HG02870 (cell line): ENCODE measurements around the gene MOB3B.
"Not testable (repeated sequence)": the region's sequence is repeated elsewhere in the genome, so short reads cannot be mapped to it uniquely, and the experiment has no call there.

Experiments
- ATAC-seq: cut with Tn5 transposase; IDR thresholded peaks from one replicate; pipeline ENCODE4 v1.9.1; 2021; ENCODE audit warnings: mild to moderate bottlenecking, moderate library complexity; ENCODE audit not compliant: unreplicated experiment

MOB3B gene

GRCh38 chr9:27482709-27483108 is 46.9 kb downstream of the MOB3B start:
- ATAC-seq, result no peak

- ATAC-seq, result no peak
Measured at GRCh38 chr9:27478322-27478721, 51.3 kb downstream of the MOB3B start.

GRCh38 chr9:27476870-27477515 is 52.6 kb downstream of the MOB3B start:
- ATAC-seq, result no peak

GRCh38 chr9:27475057-27475595 is 54.5 kb downstream of the MOB3B start:
- ATAC-seq, result no peak

GRCh38 chr9:27474305-27474704 is 55.3 kb downstream of the MOB3B start:
- ATAC-seq, result no peak

GRCh38 chr9:27473111-27473529 is 56.5 kb downstream of the MOB3B start:
- ATAC-seq, result no peak

- ATAC-seq, result no peak
Measured at GRCh38 chr9:27472195-27472594, 57.4 kb downstream of the MOB3B start.

- ATAC-seq, result no peak
Measured at GRCh38 chr9:27471789-27472188, 57.8 kb downstream of the MOB3B start.

- ATAC-seq, result no peak
Measured at GRCh38 chr9:27471366-27471765, 58.2 kb downstream of the MOB3B start.

- ATAC-seq, result no peak
Measured at GRCh38 chr9:27470291-27470856, 59.2 kb downstream of the MOB3B start.

- no peak for ATAC-seq
Measured at GRCh38 chr9:27469550-27469949, 60.1 kb downstream of the MOB3B start.

GRCh38 chr9:27468462-27469110 is 61.0 kb downstream of the MOB3B start:
- peak; percentile 66 for ATAC-seq

- ATAC-seq, result peak; percentile 64
Measured at GRCh38 chr9:27468000-27468399, 61.6 kb downstream of the MOB3B start.

GRCh38 chr9:27467486-27467885 is 62.1 kb downstream of the MOB3B start:
- no peak for ATAC-seq

- not testable (repeated sequence) for ATAC-seq
Measured at GRCh38 chr9:27466516-27466915, 63.1 kb downstream of the MOB3B start.

- ATAC-seq, result not testable (repeated sequence)
Measured at GRCh38 chr9:27464950-27465349, 64.7 kb downstream of the MOB3B start.

GRCh38 chr9:27462846-27463245 is 66.8 kb downstream of the MOB3B start:
- no peak for ATAC-seq

GRCh38 chr9:27462434-27462833 is 67.2 kb downstream of the MOB3B start:
- no peak for ATAC-seq

- peak; percentile 95 for ATAC-seq
Measured at GRCh38 chr9:27460226-27461023, 69.2 kb downstream of the MOB3B start.

GRCh38 chr9:27457445-27457844 is 72.2 kb downstream of the MOB3B start:
- ATAC-seq, result no peak

- no peak for ATAC-seq
Measured at GRCh38 chr9:27453860-27454553, 75.6 kb downstream of the MOB3B start.
